DLD1 (cell line): ENCODE results near the gene SLX4IP.
"Not testable (repeated sequence)": the region's sequence is repeated elsewhere in the genome, so short reads cannot be mapped to it uniquely, and the experiment has no call there.

Experiments used
- in situ Hi-C: cut with HindIII; loops from 2 replicates; pipeline ENCODE4 v1.10.0; 2017; ENCODE audit warnings: low sequenced_read_pairs

The SLX4IP gene

DNA sequence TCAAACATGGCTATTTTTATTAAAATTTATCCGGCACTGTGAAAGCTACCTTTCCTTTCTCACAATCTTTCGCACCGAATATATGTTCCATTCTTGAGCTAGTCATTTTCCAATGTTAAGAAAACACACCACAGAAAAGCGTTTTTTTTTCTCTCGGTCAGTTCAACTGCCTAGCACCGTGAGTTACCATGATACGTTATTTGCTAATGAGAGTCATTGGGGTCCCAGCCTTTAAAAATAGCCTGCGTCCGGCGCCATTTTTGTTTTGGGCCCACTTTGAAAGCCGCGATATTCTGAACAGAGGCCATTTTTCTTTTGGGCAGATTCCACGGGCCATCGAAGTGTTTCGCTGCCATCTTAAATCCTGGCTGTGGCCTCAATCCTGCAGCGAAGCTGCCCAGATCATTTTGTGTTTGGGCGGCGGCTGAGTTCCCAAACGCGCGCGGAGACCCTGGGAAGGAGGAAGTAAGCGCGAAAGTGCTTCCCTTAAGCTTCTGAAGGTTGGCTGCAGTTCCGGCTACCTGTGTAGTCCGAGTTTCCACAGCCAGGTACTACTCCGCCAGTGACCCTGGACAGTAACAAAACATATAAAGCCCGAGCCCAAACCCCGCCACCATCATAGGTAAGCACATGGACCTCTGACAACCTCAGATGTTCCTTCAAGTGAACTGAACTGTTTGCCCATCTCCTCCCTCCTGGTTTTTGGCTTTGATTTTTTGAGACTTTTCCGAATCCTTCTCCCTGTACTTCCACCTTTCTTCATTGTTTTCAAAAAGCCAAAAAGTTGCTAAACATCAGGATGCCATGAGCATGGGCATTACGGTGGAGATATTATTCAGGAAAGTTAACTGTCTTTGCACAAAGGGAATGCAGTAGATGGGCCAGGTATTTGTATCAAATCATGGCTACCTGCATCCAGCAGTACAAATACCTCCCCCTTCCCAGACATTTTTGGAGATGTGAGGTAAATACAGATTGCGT, at the start of gene SLX4IP:
Gene SLX4IP, plus strand, starts transcription at position 474 of the 981 bp plus-strand sequence. CDS start 22,900 bp downstream, outside the sequence.
- in situ Hi-C loops = no loop called here

DNA sequence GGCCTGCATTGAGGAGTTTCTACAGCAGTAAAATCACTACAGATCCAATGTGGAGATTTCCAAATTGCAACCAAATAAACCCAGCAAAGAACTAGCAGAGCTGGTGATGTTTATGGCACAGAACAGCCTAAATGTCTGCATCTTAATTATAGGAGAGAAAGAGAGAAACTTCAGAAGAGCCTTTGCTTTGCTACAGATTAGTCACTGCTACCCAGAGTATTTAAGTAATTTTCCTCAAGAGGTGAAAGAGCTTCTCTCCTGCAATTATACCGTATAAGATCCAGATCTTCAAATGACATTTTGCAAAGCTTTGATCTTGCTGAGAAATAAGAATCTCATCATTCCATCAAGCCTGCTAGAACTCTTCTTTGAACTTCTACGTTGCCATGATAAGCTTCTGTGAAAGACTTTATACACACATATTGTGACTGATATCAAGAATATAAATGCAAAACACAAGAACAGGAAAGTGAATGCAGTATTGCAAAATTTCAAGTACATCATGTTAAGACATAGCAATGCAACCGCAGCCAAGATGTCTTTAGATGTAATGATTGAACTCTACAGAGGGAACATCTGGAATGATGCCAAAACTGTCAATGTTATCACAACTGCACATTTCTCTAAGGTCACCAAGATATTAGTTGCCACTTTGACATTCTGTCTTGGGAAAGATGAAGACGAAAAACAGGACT, 49.1 kb upstream of the SLX4IP start:
- in situ Hi-C loops = no loop called here

DNA sequence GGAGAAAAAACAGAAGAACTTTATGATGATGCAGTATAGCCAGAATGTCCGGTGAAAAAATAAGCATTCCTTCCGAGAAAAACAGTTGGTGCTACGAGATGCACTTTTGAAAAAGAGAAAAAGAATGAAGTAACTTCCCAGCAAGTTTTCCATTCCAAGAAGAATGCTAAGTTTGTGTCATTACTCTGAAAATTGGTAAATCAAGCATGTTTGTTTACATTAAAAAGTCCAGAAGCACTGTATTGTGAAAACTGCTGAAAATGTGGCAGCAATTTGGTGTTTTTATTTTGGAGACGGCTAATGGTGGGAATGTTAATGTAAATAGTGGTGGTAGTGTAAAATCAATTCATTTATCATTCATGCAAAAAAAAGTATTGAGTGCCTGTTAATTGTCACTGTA, 47.4 kb upstream of the SLX4IP start:
- in situ Hi-C loops = no loop called here

DNA sequence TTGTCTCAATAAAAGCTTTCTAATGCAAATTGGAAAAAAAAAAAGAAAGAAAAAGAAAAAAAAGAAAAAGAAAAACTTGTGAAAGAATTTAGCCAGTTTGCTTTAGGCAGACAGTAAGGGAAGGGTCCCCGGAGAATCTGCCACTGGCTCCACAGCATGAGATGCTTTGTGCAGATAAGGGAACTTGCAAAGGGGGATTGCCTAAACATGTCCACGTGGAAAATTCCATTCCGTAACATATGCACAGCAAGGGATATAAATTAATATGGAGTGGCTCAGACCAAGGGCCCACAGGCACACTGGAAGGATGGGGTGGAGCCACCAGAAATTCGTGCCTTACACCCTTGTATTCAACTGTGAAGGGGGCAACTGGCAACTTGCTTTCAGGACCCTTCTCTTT, 46.5 kb upstream of the SLX4IP start:
- in situ Hi-C loops = no loop called here

DNA sequence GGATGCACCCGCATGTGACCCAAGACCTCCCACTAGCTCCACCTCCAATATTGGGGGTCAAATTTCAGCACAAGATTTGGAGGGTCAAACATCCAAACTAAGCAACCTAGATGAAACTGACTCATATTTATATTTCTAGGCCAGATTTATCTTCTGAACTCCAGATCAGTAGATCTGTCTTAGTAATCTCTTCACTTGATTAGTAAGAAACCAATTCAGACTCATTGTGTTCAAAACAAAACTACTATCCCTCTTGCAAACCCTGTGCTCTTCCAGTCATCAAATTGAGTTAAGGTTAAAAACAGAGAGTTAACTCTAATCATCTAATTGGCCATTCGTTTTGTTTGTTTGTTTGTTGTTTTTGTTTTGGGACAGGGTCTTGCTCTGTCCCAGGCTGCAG, 44.4 kb upstream of the SLX4IP start:
- in situ Hi-C loops = no loop called here

DNA sequence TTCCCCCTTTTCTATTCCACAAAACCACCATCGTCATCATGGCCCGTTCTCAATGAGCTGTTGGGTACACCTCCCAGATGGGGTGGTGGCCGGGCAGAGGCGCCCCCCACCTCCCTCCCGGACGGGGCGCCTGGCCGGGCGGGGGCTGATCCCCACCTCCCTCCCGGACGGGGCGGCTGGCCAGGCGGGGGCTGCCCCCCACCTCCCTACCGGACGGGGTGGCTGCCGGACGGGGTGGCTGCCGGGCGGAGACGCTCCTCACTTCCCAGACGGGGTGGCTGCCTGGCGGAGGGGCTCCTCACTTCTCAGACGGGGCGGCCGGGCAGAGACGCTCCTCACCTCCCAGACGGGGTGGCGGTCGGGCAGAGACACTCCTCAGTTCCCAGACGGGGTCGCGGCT, 40.4 kb upstream of the SLX4IP start:
- in situ Hi-C loops = not testable (repeated sequence)

DNA sequence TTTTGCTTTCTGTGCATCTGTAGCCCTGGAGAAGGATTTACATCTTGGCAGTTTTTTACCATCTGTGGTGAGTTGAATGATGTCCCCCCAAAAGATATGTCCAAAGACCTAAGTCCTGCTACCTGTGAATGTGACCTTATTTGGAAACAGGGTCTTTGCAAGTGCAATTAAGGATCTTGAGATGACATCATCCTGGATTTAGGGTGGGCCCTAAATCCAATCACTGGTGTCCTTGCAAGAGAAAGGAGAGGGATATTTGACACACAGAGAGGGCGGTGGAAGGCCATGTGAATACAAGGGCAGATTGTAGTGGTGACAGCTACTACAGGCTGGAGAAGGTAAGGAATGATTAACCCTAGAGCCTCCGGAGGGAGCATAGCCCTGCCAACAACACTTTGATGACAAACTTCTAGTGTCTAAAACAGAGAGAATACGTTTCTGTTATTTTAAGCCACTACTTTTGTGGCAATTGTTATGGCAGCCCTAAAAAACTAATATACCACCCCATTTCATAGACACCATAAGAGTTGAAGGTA, 36.2 kb upstream of the SLX4IP start:
- in situ Hi-C loops = no loop called here

DNA sequence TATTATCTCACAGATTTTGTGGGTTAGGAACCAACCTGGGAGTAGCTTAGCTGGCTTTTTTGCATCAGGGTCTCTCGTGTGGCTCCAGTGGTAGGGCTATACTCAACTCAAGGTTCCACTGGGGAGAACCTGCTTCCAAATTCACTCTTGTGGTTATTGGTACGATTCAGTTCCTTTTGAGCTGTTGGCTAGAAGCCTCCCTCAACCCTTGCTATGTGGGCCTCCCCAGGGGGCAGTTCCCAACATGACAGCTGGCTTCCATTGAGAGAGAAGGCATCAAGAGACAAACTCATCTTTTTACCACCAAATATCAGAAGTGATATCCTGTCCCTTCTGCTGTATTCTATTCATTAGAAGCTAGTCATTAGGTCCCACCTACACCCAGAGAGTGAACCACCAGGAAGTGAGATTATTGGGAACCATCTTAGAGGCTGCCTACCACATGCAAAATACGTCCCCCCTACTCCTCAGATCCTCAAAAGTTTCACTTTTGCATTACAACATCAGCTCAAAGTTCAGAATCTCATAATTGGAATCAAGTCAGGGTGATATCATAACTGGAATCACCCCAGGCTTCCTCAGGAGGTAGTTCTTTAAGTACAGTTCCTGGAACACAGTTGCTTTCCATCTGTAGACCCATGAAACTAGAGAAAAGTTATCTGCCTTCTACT, 32.0 kb upstream of the SLX4IP start:
- in situ Hi-C loops = no loop called here

DNA sequence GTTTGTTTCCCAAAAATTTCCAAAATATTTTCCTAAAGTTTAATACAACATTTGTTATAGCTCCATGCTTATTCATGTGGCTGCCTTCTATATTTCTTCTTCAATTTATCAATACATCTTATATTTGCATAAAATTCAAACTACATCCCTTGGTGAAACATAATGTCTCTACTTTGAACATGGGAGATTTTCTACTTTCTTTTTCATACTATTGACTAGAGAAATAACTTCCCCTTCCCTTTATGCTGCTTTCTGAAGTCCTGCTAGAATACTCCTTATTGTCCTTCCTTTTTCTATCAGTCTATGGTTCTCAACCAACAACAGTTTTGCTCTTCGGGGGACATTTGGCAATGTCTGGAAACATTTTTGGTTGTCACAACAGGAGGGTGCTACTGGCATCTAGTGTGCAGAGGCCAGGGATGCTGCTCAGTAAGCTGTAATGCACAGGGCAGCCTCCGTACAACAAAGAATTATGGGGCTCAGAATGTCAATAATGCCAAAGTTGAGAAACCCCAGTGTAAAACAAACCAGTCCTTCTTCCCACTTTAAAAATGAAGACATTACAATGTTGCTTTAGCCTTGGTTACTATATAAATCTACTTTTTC, 31.0 kb upstream of the SLX4IP start:
- in situ Hi-C loops = no loop called here

DNA sequence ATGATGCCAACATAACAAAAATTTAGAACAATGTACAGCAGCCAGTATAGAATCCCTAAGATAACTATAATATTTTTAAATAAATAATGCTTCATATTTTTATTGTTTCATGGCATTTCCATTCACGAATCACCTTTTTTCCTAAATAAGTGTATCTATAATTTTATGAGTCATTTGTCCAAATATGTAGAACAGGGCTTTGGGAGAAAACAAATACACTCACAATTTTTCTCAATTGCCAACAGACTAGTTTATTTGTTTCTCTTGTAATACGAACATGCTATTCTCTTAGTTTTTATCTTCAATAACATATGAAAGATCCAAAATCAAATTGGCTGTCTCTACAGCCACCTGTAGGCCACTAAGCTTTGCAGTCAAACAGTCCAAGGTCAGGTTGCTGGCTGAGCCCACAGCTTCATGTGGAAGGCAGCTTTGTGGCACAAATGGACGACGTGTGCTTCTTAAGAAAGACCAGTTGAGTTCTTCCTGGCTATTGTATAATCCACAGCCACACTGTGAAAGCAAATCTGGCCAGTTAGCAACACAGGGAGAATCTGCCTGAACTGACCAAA, 30.1 kb upstream of the SLX4IP start:
- in situ Hi-C loops = no loop called here

DNA sequence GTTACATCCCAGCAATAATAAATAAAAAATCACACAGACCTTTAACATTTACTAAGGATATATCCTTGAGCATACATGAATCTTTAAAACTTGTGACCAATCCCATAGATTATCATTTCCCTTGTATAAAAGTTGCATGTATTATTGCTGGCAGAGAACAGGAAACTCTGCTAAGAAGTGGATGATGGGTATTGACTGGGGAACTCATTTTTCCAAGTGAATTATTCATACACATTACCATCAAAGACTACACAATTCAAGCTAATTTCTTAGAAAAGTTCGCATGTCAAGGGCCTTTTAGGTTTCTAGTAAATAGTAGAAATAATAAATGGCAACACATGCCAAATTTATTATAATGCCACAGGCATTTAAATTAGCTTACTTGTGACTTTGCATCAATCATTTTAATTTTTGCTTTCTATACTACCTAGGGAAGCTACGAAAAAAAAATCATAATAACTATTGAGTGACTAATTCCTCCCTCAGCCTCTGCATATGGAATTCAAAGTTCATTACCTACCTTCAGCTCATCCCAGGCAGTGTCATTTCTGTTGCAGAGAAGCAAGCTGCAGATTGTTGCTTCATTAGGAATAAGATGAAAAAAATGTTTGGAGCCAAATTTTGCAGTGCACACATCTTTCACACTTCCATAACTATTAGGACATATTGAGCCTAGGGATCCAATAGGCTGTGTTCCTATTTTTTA, 26.8 kb upstream of the SLX4IP start:
- in situ Hi-C loops = no loop called here

DNA sequence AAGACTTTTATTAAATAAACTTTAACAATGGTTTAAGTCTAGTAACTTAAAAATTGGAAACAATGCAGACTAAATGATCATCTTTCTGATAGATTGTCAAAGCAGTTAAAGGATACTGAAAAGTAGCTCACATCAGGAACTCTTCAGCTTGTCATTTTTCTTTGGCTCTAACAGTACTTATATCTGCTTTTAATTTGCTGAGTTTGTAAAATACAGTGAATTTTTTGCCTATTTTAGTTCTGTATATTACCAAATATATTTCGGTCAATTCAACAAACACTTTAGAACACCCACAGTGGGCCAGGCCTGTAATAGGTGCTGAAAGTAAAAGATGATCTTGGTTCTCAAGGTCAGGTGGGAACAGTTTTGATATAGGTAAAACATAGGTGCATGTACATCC, 23.4 kb upstream of the SLX4IP start:
- in situ Hi-C loops = no loop called here

DNA sequence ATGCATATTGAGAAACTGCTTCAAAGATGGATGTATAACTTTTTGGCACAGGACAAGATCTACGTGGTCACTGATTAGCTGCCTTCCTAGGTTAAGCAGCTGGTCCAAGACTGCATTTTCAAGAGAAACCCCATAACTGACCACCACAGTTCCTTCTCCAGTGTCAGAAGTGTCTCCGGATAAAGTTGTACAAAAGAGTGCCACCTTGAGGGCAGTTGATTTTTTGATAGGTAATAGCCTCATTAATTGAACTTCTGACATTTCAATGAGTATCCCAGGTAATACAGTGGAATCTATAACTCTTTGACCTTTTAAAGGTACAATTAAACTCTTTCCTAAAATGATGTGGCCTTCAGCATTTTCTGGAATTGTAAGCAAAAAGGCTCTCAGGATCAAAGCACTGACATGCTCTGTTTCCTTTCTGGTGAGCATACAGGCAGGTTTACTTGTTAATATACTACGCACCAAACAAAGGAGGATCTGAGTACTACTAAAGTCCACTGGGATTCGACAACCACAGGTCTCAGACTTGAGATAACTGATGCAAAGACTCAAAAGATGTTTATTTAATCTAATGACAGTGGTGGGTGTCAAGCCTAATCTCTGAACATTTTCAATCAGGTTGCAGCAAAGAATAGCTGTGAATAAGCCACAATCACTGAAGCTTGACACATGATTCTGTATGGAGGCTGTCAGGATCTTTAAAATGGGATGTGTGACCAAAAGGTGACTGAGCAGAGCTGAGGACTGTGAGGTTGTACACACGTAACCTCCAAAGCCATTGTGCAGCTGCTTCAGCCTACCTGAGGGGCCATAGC, 22.3 kb upstream of the SLX4IP start:
- in situ Hi-C loops = no loop called here

DNA sequence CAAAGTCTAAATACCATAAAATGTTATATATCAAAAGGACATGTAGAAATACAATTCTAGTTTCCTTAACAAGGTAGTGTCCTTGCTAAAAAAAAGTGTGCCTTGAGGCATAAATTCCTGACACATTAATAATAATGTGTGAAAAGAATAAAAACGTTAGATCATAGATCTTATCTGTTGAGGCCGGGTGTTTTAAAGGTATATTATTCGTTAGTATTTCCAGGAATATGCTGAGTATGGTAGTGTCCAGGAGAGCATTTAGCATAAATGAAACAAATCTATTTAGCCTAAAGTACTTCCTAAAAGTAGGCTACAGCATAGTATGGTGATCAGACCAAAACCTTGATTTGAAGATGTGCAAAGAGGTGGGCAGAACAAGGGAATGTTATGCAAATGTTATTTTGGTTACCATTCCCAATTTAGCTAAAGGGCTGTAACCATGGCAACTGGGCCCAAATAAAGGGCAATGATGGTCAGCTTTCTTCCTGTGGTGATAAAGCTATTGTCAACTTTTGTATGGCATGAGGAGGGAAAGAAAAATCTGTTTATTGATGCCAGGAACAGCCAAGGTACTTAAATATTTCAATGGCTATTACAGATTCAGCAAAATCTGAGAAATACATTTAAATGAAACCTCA, 20.0 kb upstream of the SLX4IP start:
- in situ Hi-C loops = no loop called here

DNA sequence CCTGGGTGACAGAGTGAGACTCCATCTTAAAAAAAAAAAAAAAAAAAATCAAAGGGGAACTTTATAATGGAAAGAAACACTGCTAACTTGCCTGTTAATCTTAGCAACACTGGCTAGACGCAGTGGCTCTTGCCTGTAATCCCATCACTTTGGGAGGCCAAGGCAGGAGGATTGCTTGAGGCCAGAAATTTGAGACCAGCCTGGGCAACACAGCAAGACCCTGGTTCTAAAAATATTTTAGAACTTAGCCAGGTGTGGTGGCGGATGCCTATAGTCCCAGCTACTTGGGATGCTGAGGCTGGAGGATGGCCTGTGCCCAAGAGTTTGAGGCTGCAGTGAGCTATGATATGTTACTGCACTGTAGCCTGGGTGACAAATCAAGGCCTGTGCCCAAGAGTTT, 17.9 kb upstream of the SLX4IP start:
- in situ Hi-C loops = not testable (repeated sequence)

DNA sequence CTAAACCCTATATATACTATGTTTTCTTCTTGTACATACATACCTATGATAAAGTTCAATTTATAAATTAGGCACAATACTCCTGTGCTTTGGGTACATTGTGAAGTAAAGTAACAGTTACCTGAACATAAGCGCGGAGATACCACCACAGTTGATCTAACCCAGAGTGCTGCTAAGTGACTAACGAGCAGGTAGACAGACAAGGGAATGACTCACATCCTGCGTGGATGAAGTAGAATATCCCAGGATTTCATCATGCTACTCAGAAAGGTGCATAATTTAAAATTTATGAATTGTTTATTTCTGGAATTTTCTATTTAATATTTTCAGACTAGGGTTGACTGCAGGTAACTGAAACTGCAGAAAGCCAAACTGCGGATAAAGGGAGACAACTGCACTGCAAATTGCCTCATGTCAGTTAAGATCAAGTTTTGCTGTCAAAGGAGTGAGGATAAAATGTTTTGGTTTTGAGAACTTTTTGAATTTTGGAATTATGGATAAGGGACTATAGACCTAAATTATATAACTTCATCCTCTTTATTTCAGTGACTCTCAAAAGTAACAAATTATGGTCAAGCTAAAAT, 15.5 kb upstream of the SLX4IP start:
- in situ Hi-C loops = no loop called here

DNA sequence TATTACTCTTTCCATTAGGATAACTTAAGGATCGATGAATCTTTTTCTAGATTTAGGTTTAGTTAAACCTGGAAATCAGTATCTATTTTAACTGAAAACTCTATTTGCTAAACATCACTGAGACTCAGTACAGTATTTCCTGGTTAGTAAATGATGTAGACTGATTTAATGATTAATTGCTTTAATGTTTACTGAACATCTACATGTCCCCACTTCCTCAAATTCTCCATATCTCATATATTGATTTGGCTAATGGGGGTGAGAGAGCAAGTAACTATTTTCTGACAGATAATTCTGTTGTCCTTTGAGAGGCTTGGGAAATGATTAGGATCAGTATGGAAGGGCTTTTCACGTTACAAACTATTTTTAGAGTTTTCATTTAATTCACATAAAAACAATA, 11.4 kb upstream of the SLX4IP start:
- in situ Hi-C loops = no loop called here

DNA sequence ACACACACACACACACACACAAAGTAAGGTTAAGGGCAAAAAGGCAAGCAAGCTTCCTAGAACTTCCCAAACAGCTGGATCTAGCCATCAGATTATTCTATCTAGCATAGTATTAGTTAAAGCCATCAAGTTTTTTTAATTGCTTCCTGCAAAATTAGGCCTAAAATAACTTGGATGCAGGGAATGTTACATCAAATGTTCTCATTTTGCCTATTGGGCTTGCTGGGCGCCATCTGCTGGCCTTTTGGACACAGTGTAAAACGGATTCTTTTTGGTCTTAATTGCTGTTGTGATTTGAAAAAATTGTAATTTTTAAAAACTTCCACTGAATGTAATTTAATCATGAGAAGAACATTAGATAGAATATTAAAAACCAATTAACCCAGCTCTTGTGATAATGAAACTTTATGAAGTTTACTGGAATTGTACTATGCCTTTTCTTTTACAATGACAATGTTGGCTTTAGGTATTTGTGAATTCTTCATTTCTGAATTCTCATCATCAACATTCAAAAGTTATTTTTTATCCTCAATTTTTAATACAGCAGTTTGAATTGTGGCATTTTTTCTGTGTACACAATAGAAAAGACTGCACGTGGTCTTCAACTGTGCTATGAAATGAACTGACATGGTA, 7.9 kb upstream of the SLX4IP start:
- in situ Hi-C loops = no loop called here
